BJ (cell line): ENCODE results near the gene ZCCHC2. TPM values are rescaled to one million over a fixed set of nuclear protein-coding genes. Genes with fewer than 3 reads are reported as not detected.
A peak's percentile ranks its signal among the peaks of the same experiment; 100 is the strongest.

ENCODE experiments used
- CTCF ChIA-PET: fragments of 350-600 bp; formaldehyde crosslinking; extraction: SDS; loops from one replicate; lab custom pipeline; 2021; ENCODE audit warnings: antibody characterized with exemption, inconsistent platforms; lab: Yijun Ruan, JAX
- POLR2A ChIA-PET: fragments of 300-600 bp; sonication (Branson Sonifier 250); formaldehyde crosslinking; extraction: SDS; loops from one replicate; lab custom pipeline; 2021; ENCODE audit warnings: antibody characterized with exemption; lab: Charles Lee
- DNase-seq: peaks from one replicate; pipeline ENCODE4 v3.0.0-alpha.2; 2011; ENCODE audit warnings: low read depth
- H3K27me3 ChIP-seq: 2 replicates; pipeline ENCODE4 v1.6.0; 2011; ENCODE audit warnings: low read length; ENCODE audit not compliant: control insufficient read depth, insufficient read depth
- H3K36me3 ChIP-seq: 2 replicates; pipeline ENCODE4 v1.5.1; 2011; ENCODE audit warnings: low read length; ENCODE audit not compliant: control insufficient read depth, insufficient read depth
- H3K4me3 ChIP-seq: 2 replicates; pipeline ENCODE4 v1.5.1; 2011; ENCODE audit warnings: low read depth, mild to moderate bottlenecking, control low read depth, low read length
- polyA plus RNA-seq: library from polyadenylated mRNA; depleted of rRNA; stranded (reverse); fragments of >200 nt; gene quantifications from 2 replicates; pipeline ENCODE4 v1.2.3, GENCODE V29; 2011
- TF ChIP-seq, protein P1 (sequence below): IDR thresholded peaks from 2 replicates; pipeline ENCODE4 v1.5.1; 2011; ENCODE audit warnings: low read depth, mild to moderate bottlenecking, control low read depth, inconsistent platforms, low read length, moderate library complexity; ENCODE audit not compliant: insufficient read depth

Gene ZCCHC2
- polyA plus RNA-seq, 1 experiment: 5.8 TPM

DNA sequence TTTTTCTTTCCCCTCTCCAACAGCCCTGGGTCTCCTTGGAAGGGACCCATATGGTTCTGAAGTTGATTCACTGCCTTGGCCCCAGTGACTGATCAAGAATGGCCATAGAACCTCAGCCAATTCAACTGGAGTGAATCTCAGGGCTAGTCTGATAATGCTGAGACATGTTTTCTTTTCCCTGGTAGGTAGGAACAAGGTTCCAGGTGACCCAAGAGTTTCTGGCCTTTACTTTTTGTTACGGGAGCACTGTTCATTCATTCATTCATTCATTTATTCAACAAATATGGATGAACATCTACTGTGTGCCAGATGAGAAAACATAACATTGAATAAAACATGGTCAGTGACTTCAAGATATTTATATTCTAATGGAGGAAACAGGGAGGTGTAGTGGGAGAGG, 3.1 kb upstream of the ZCCHC2 start:
- DNase-seq: no peak
- H3K27me3 ChIP-seq: no peaks in the 10 kb centered on the region
- H3K36me3 ChIP-seq: no peaks in the 10 kb centered on the region
- TF ChIP-seq, protein P1, sequence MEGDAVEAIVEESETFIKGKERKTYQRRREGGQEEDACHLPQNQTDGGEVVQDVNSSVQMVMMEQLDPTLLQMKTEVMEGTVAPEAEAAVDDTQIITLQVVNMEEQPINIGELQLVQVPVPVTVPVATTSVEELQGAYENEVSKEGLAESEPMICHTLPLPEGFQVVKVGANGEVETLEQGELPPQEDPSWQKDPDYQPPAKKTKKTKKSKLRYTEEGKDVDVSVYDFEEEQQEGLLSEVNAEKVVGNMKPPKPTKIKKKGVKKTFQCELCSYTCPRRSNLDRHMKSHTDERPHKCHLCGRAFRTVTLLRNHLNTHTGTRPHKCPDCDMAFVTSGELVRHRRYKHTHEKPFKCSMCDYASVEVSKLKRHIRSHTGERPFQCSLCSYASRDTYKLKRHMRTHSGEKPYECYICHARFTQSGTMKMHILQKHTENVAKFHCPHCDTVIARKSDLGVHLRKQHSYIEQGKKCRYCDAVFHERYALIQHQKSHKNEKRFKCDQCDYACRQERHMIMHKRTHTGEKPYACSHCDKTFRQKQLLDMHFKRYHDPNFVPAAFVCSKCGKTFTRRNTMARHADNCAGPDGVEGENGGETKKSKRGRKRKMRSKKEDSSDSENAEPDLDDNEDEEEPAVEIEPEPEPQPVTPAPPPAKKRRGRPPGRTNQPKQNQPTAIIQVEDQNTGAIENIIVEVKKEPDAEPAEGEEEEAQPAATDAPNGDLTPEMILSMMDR: no peak
- CTCF ChIA-PET: no interaction called here
- no peak overlapping the region for H3K4me3 ChIP-seq
- POLR2A ChIA-PET: no interaction called here

DNA sequence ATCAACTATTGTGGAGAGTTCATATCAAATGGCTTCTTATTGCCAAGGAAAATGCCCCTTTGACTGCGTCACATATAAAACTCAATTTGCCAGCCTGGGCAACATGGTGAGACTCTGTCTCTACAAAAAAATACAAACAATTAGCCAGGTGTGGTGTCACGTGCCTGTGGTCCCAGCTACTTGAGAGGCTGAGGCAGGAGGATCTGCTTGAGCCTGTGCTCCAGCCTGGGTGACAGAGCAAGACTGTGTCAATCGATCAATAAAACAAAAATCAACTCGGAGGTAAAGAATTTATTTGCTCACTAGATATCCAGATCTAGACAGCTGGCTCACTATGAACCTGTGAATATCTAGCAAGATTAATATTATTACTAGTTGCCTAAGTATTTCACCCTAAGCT, 1.7 kb upstream of the ZCCHC2 start:
- no peak for DNase-seq
- TF ChIP-seq, protein P1: no peak
- H3K36me3 ChIP-seq: no peaks in the 10 kb centered on the region
- ChIA-PET POLR2A (interaction anchor here (0.6 kb wide), 1 partner anchor 83 kb away, joined by 8 read pairs; no protein-coding TSS in a partner anchor), CTCF (interaction anchor here (1.5 to 2.0 kb wide), 3 partner anchors 15 to 96 kb away, joined by 3 to 6 read pairs (median 5); no protein-coding TSS in a partner anchor)
- no peak overlapping the region for H3K4me3 ChIP-seq
- no peaks in the 10 kb centered on the region for H3K27me3 ChIP-seq

DNA sequence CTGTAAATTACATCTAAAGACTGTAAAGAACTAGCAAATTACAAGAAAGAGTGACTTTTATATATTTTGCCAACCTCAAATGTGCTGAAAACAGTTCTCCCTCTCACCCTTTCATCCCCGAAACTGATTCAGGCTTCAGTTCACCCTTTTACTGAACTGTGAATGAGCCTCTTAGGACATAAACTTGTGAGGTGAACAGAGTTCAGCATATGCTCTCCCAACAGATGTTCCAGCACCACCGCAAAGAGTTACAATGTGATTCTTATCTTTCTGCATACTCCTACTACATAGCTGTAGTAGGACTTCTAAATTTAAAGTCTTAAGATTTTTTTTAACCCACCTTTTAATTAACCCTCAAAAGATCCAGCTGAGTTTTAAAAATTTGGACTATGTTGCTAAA, 1.2 kb upstream of the ZCCHC2 start:
- Histone ChIP-seq H3K36me3 (no peaks in the 10 kb centered on the region), H3K4me3 (no peak overlapping the region; the same call in 1 of the 2 replicates), H3K27me3 (no peaks in the 10 kb centered on the region)
- ChIA-PET POLR2A (interaction anchor here (0.6 kb wide), 1 partner anchor 83 kb away, joined by 8 read pairs; no protein-coding TSS in a partner anchor), CTCF (interaction anchor here (1.5 to 2.0 kb wide), 3 partner anchors 15 to 96 kb away, joined by 3 to 6 read pairs (median 5); no protein-coding TSS in a partner anchor)
- no peak for DNase-seq
- TF ChIP-seq, protein P1: no peak

DNA sequence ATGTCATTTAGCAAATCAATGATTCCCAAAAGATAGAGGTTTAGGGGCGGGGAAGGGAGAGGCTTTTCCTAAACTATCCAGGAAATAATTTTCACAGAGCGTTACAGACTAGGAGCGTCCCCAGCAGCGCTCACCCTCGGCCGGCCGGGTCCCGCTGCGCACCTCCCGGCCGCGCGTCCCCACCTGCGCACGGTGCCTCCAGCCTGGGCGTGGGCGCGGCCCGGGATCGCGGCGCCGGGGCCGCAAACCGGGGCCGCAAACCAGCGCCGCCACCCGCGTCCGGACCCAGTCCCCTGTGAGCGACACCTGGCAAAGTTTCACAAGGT, 684 bp upstream of the ZCCHC2 start:
- Histone ChIP-seq H3K4me3 (peak overlapping the region; percentile 88), H3K36me3 (no peaks in the 10 kb centered on the region), H3K27me3 (no peaks in the 10 kb centered on the region)
- TF ChIP-seq, protein P1: no peak
- no peak for DNase-seq
- ChIA-PET POLR2A (interaction anchor here (0.7 kb wide), 1 partner anchor 1949 kb away, joined by 3 read pairs; no protein-coding TSS in a partner anchor), CTCF (interaction anchor here (0.7 to 2.0 kb wide), 5 partner anchors 16 to 97 kb away, joined by 3 to 6 read pairs (median 3); no protein-coding TSS in a partner anchor)

DNA sequence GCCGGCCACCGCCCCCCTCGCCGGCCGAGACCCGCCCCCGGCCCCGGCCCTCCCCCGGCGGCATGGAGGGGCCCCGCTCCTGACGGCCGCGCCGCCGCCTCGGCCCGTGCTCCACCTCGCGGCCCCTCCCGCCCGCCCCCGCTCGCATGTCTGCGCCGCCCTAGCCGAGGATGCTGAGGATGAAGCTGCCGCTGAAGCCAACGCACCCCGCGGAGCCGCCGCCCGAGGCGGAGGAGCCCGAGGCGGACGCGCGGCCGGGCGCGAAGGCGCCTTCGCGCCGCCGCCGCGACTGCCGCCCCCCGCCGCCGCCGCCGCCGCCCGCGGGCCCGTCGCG, 397 bp downstream of the ZCCHC2 start:
- ChIA-PET POLR2A (interaction anchor here (0.6 to 0.9 kb wide), 2 partner anchors 86 to 337 kb away, joined by 3 to 4 read pairs; no protein-coding TSS in a partner anchor), CTCF (interaction anchor here (1.3 kb wide), 1 partner anchor 97 kb away, joined by 6 read pairs; no protein-coding TSS in a partner anchor)
- TF ChIP-seq, protein P1: no peak
- H3K27me3 ChIP-seq: no peaks in the 10 kb centered on the region
- no peaks in the 10 kb centered on the region for H3K36me3 ChIP-seq
- DNase-seq: no peak
- peak overlapping the region; percentile 88 for H3K4me3 ChIP-seq
